ENCODE measurements around the gene KRT79. TPM values are rescaled to one million over a fixed set of nuclear protein-coding genes. Genes with fewer than 3 reads are reported as not detected.

Gene KRT79
- total and polyA plus RNA-seq, 9 of the 15 experiments (the other 6 are each of a cell fraction or from before 2014, with no cell fraction given): 0.03 to 2.3 (median 0.23) TPM; not detected in 2

DNA sequence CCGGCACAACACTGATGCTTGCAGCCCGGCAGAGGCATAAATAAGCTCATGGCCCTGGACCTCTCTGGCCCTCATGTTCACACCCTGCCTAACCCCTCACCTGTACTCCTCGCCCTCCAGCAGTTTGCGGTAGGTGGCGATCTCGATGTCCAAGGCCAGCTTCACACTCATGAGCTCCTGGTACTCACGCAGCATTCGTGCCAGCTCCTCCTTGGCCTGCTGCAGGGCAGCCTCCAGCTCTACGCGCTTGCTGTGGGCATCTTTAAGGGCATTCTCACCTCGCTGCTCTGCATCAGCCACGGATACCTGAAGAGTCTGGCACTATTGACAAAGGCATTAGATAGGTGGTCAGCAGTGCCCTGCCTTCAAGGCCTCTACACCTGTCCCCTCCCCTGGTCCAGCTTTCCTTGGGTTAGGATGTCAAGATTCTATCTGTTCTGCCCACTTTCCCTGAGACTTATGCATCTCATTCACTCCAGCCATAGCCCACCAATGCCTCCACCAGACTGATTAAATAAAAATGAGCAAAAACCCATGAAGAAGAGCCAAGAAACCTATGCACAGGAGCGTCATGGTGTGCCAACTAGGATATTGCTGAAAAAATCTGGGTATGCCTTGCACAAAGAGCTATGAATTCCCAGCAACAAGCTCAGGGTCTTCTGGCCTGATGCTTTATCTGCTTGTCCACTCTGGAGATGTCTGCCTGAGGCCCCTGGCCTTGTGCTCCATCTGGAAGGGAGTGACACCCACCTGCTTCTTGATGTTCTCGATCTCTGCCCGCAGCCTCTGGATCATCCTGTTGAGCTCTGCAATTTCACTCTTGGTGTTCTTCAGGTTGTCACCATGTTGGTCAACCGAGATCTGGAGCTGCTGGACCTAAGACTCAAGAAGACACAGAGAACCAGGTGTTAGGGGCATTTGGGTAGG, 26.3 kb downstream of the KRT79 start (continued):
- TF ChIP-seq, protein P1, sequence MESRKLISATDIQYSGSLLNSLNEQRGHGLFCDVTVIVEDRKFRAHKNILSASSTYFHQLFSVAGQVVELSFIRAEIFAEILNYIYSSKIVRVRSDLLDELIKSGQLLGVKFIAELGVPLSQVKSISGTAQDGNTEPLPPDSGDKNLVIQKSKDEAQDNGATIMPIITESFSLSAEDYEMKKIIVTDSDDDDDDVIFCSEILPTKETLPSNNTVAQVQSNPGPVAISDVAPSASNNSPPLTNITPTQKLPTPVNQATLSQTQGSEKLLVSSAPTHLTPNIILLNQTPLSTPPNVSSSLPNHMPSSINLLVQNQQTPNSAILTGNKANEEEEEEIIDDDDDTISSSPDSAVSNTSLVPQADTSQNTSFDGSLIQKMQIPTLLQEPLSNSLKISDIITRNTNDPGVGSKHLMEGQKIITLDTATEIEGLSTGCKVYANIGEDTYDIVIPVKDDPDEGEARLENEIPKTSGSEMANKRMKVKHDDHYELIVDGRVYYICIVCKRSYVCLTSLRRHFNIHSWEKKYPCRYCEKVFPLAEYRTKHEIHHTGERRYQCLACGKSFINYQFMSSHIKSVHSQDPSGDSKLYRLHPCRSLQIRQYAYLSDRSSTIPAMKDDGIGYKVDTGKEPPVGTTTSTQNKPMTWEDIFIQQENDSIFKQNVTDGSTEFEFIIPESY (CRISPR knock-in tag; IDR thresholded peaks at IDR 0.05): no peak

DNA sequence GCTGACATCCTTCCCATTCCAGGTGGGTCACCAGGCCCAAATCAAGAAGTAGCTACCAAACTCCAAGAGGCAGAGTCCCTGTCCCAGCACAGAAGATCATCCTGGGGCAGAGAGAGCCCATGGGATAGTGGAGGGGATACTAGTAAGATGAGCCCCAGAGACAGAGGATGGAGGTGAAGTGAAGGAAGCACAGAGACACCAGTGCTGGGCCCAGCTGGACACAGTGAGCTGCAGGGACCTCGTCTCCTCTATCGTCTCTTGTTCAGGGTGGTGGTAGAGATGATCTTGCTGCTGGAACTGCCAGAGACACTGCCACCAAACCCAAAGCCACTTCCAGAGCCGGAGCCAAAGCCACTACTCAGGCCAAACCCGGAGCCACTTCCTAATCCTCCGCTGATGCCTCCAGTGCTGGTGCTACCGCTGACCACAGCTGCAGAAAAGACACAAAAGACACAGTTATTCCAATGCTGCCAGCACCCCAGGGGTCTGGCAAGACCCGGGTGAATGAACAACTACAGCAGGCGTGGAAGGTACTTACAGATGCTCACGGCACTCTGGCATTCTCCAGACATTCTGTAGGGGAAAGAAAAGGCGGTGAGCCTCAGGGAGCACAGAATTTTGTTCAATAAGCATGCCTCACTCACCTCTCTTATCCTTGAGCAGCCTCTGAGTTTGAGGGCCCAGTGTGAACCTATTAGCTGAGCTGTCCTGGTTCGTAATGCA, 27.1 kb downstream of the KRT79 start:
- Histone ChIP-seq H2AFZ (ENCODE audit: low read depth, low read length) (no peak overlapping the region), H4K20me1 (replicated peaks; ENCODE audit: control insufficient read depth, insufficient read depth, low read length) (peaks cover 4% of the 10 kb centered on the region; the same call in 1 of the 2 replicates), H3K27ac (ENCODE audit: extremely low read depth, low read depth, low read length) (no peak overlapping the region), H3K4me1 (replicated peaks in 1 of 2; ENCODE audit: control insufficient read depth in 2 of 2, insufficient read depth in 2 of 2, low read length in 2 of 2) (no peaks in the 10 kb centered on the region; a peak in 1 of 5 replicates), H3K4me3 (no peak overlapping the region), H3K36me3 (ENCODE audit: control insufficient read depth, insufficient read depth, low read length) (no peaks in the 10 kb centered on the region), H3K9me1 (ENCODE audit: control insufficient read depth, insufficient read depth, low read length) (no peaks in the 10 kb centered on the region), H3K9me3 (replicated peaks; ENCODE audit: control insufficient read depth, insufficient read depth, low read depth, low read length) (no peaks in the 10 kb centered on the region), H3K9ac (ENCODE audit: insufficient read depth in 1 of 2, low read depth in 2 of 2, low read length in 2 of 2) (no peak overlapping the region), H3K79me2 (ENCODE audit: control insufficient read depth, insufficient read depth, low read length) (no peaks in the 10 kb centered on the region), H3K27me3 (ENCODE audit: control insufficient read depth in 2 of 2, insufficient read depth in 2 of 2, low read length in 2 of 2) (peaks cover 24 to 52% of the 10 kb centered on the region in 2 experiments), H3K4me2 (ENCODE audit: insufficient read depth, low read length) (no peak overlapping the region)
- ChIA-PET CTCF (ENCODE audit: low intra/inter-chr PET ratio) (no interaction called here), POLR2A (interaction anchor here (0.6 to 2.3 kb wide), 5 partner anchors 9 to 393 kb away, joined by 3 to 11 read pairs (median 5); partner anchors contain the start of gene KRT3)
- intact Hi-C loops (cut with micrococcal nuclease): no loop called here
- BruUV-seq (replicated peaks): no TSS peak
- 2% methylated on average over 11 of the region's 11 CpGs for WGBS (ENCODE audit: insufficient coverage, low coverage, missing lambda C conversion rate)
- FAIRE-seq: no peak
- DNase-seq (ENCODE audit: extremely low read depth in 1 of 4, low spot score in 3 of 4): no peak
- in situ Hi-C loops (cut with MboI): no loop called here
- ATAC-seq: no peak; the same call in 2 of the 3 replicates
- TF ChIP-seq PTBP1 (IDR thresholded peaks at IDR 0.05; ENCODE audit: low read depth, low read length) (no peak), ZNF778 (CRISPR knock-in tag; IDR thresholded peaks at IDR 0.05) (no peak), ZNF239 (CRISPR knock-in tag; IDR thresholded peaks at IDR 0.05) (no peak), DNMT1 (IDR thresholded peaks at IDR 0.05) (no peak), ATF7 (IDR thresholded peaks at IDR 0.05) (no peak), RAD51 (IDR thresholded peaks at IDR 0.05; ENCODE audit: borderline replicate concordance, low read depth) (no peak), PPARD (CRISPR knock-in tag; IDR thresholded peaks at IDR 0.05) (no peak)
- TF ChIP-seq, protein P2, sequence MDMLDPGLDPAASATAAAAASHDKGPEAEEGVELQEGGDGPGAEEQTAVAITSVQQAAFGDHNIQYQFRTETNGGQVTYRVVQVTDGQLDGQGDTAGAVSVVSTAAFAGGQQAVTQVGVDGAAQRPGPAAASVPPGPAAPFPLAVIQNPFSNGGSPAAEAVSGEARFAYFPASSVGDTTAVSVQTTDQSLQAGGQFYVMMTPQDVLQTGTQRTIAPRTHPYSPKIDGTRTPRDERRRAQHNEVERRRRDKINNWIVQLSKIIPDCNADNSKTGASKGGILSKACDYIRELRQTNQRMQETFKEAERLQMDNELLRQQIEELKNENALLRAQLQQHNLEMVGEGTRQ (CRISPR knock-in tag; IDR thresholded peaks at IDR 0.05): no peak
- TF ChIP-seq, protein P3, sequence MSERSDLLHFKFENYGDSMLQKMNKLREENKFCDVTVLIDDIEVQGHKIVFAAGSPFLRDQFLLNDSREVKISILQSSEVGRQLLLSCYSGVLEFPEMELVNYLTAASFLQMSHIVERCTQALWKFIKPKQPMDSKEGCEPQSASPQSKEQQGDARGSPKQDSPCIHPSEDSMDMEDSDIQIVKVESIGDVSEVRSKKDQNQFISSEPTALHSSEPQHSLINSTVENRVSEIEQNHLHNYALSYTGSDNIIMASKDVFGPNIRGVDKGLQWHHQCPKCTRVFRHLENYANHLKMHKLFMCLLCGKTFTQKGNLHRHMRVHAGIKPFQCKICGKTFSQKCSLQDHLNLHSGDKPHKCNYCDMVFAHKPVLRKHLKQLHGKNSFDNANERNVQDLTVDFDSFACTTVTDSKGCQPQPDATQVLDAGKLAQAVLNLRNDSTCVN (CRISPR knock-in tag; IDR thresholded peaks at IDR 0.05): no peak
- TF ChIP-seq, protein P4, sequence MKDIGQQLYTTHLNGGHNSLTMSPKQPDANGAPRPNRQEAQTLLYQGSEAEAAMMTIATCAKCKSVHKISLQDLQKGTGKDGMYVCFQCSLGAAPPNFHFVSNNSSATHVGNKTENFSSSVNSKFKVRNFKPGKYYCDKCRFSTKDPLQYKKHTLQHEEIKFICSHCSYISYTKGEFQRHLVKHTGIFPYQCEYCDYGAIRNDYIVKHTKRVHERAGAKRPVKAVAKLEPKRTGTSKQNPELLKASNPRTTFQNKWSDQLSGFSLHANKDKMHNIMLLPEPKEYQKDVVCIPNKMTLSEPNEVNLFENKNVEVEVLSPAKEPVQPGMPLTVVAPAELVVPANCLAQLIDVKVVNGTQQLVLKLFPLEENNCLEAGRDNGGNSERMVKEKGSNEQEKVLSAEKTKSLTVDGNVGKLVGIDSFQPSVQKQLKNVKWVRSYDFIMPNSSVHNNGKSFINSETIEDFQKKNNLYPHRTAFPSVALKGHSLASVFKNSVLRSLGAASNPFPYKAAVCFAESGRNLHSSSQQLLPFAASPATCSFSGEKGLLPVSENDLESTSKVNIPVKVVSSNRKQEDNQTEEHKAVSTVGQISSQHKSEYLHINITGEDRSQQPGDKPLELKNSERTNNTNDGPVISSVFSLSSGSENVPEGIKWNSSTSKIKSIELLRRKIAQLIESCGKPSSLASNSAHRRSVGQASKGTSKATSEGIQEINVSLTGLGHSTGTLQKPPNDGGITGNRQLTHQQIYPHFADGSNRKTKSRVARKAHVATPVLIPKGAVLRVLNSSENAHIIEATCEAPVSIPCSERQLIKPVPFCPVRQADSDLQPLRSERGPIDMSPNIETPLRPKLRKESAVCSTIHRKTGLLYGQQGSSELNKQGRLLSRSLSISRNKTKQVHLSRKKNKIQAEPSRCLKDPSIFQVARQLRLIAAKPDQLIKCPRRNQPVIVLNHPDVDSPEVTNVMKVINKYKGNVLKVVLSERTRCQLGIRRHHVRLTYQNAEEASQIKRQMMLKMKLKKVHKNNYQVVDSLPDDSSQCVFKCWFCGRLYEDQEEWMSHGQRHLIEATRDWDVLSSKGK (CRISPR knock-in tag; IDR thresholded peaks at IDR 0.05): no peak

All from K562 (cell line).